ENCODE data around the gene IFIT3.

The IFIT3 gene

DNA sequence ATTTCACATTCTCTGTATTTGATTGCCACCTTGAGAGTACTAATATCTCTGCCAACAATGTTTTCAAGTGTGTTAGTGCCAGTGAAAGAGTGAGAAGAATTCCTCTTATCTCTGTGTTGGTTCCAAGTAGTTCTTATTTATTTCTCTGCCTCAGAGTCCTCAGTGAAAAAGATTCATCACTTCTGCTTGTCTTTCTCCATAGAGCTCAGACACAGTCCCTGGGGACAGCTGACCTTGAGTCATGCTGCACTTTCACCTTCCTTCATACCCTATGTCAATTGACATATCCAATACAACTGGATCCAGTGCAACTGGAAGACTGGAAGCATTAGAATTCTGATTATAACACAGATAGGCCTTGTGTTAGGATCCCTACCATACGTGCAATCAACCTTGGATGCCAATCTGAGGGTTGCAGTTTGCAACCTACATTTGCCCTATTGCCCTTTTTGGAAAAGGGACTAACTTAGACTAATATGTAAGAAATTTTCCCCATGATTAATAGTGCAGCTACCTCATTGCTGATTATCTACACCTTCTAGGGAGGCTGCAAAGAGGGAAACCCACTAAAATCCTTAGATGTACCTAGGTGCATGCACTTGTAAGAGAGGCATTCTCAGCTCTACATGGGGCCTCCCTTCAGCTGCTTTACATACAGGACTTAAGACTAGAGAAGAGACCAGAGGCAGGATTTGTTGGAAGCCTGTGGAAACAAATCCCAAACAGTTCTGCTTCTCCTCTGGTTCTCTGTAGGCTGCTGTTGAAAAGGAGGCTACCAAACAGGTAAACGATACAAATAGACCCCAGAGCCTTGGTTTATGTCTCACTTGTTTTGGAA lies 17.5 kb upstream of the IFIT3 start:
- Histone ChIP-seq H3K36me3 (ENCODE audit: control insufficient read depth in 2 of 2, insufficient read depth in 1 of 2, low read length in 2 of 2) (no peaks in the 10 kb centered on the region), H3K27ac (ENCODE audit: extremely low read depth, low read depth, low read length) (no peak overlapping the region), H3K4me1 (ENCODE audit: control insufficient read depth, insufficient read depth, low read length) (no peaks in the 10 kb centered on the region), H3K9me3 (ENCODE audit: control insufficient read depth, insufficient read depth, low read depth, low read length) (no peaks in the 10 kb centered on the region), H3K4me3 (ENCODE audit: low read depth, low read length) (no peak overlapping the region)
- ChIA-PET POLR2A (no interaction called here), CTCF (no interaction called here)
- TF ChIP-seq ZNF16 (tag by site-specific recombination; IDR thresholded peaks at IDR 0.05; ENCODE audit: low read depth) (no peak), PATZ1 (tag by site-specific recombination; IDR thresholded peaks at IDR 0.05) (no peak), KLF16 (tag by site-specific recombination; IDR thresholded peaks at IDR 0.05) (no peak), ZNF133 (tag by site-specific recombination; IDR thresholded peaks at IDR 0.05) (no peak), ZBTB17 (tag by site-specific recombination; IDR thresholded peaks at IDR 0.05) (no peak), HOXC10 (CRISPR knock-in tag; IDR thresholded peaks at IDR 0.05) (no peak), ZNF10 (tag by site-specific recombination; IDR thresholded peaks at IDR 0.05) (no peak), ZNF366 (tag by site-specific recombination; conservative IDR thresholded peaks at IDR 0.05) (no peak), PRDM6 (tag by site-specific recombination; IDR thresholded peaks at IDR 0.05) (no peak), ZNF391 (tag by site-specific recombination; IDR thresholded peaks at IDR 0.05; ENCODE audit: borderline replicate concordance, low read depth) (no peak), ZNF404 (tag by site-specific recombination; IDR thresholded peaks at IDR 0.05) (no peak), ZNF174 (tag by site-specific recombination; IDR thresholded peaks at IDR 0.05) (no peak), ZNF449 (tag by site-specific recombination; IDR thresholded peaks at IDR 0.05) (no peak), TCF7L2 (IDR thresholded peaks at IDR 0.05; ENCODE audit: borderline replicate concordance, low read depth, low read length) (no peak), ZBTB21 (tag by site-specific recombination; IDR thresholded peaks at IDR 0.05) (no peak), ZNF514 (tag by site-specific recombination; IDR thresholded peaks at IDR 0.05) (no peak)

DNA sequence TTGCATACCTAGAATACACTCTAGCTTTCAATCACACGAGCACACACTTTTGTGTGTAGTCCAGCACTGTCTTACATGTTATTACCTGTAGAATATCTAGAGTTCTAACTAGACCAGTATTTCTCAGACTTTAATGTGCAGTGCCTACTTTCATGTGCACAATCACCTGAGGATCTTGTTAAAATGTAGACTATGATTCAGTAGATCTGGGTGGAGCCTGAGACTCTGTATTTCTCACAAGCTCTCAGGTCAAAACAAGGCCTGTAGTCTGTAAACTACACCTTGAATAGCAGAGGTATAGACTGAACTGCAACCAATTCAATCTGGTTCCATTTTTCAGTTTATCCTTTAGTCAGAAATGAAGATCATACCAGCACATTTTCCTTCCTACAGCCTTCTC lies 14.8 kb upstream of the IFIT3 start:
- Histone ChIP-seq H3K4me3 (ENCODE audit: low read depth, low read length) (no peak overlapping the region), H3K27ac (ENCODE audit: extremely low read depth, low read depth, low read length) (no peak overlapping the region), H3K4me1 (ENCODE audit: control insufficient read depth, insufficient read depth, low read length) (no peaks in the 10 kb centered on the region), H3K9me3 (ENCODE audit: control insufficient read depth, insufficient read depth, low read depth, low read length) (no peaks in the 10 kb centered on the region), H3K36me3 (ENCODE audit: control insufficient read depth in 2 of 2, insufficient read depth in 1 of 2, low read length in 2 of 2) (no peaks in the 10 kb centered on the region)
- ChIA-PET CTCF (no interaction called here), POLR2A (no interaction called here)
- TF ChIP-seq ZNF530 (tag by site-specific recombination; IDR thresholded peaks at IDR 0.05; ENCODE audit: low read depth) = no peak
- TF ChIP-seq ZNF23 (tag by site-specific recombination; IDR thresholded peaks at IDR 0.05; ENCODE audit: borderline replicate concordance) = no peak
- TF ChIP-seq MYNN (tag by site-specific recombination; IDR thresholded peaks at IDR 0.05; ENCODE audit: borderline replicate concordance) = no peak
- no peak for TF ChIP-seq ZNF692 (tag by site-specific recombination; IDR thresholded peaks at IDR 0.05)
- no peak for TF ChIP-seq ZNF239 (tag by site-specific recombination; IDR thresholded peaks at IDR 0.05)
- TF ChIP-seq ZBTB17 (tag by site-specific recombination; IDR thresholded peaks at IDR 0.05) = no peak
- TF ChIP-seq SCRT2 (tag by site-specific recombination; IDR thresholded peaks at IDR 0.05) = no peak
- TF ChIP-seq ZNF48 (tag by site-specific recombination; IDR thresholded peaks at IDR 0.05) = no peak
- TF ChIP-seq ZSCAN23 (tag by site-specific recombination; IDR thresholded peaks at IDR 0.05) = no peak
- no peak for TF ChIP-seq KLF10 (tag by site-specific recombination; IDR thresholded peaks at IDR 0.05)
- no peak for TF ChIP-seq FEZF1 (tag by site-specific recombination; IDR thresholded peaks at IDR 0.05)
- no peak for TF ChIP-seq ZNF114 (tag by site-specific recombination; IDR thresholded peaks at IDR 0.05)
- no peak for TF ChIP-seq ZNF626 (tag by site-specific recombination; IDR thresholded peaks at IDR 0.05)
- TF ChIP-seq ZNF18 (tag by site-specific recombination; IDR thresholded peaks at IDR 0.05) = no peak
